Tibial artery (tissue), 4 donors: ENCODE measurements around the gene MRPL14.

Experiments used
- DNase-seq, 2 donors: peaks; one replicate each; pipeline ENCODE4 v3.0.0-alpha.2; 2019
- H3K27ac ChIP-seq, 2 donors: fragments of 200-600 bp; sonication (generic) in 1 of 2; 1 replicate in 1 of 2; 2 replicates in 1 of 2; pipeline ENCODE4 v1.5.1; 2018 to 2019; ENCODE audit warnings: mild to moderate bottlenecking in 1 of 2
- H3K27me3 ChIP-seq, 2 donors: fragments of 200-600 bp; sonication (generic) in 1 of 2; one replicate each; pipeline versions ENCODE4 v1.5.1 to v1.6.0; 2016 to 2019
- H3K36me3 ChIP-seq, 3 donors: fragments of 200-600 bp; sonication (generic) in 2 of 3; one replicate each; pipeline ENCODE4 v1.5.1; 2016 to 2019; ENCODE audit warnings: mild to moderate bottlenecking in 2 of 3
- H3K4me1 ChIP-seq, 4 donors: fragments of 200-600 bp; sonication (generic) in 2 of 4; 1 replicate in 3 of 4; 2 replicates in 1 of 4; pipeline ENCODE4 v1.5.1; 2016 to 2019
- H3K4me3 ChIP-seq, 2 donors: fragments of 200-600 bp; sonication (generic) in 1 of 2; 1 replicate in 1 of 2; 2 replicates in 1 of 2; pipeline ENCODE4 v1.5.1; 2018 to 2019; ENCODE audit warnings: mild to moderate bottlenecking in 2 of 2
- H3K9me3 ChIP-seq, 3 donors: fragments of 200-600 bp; sonication (generic) in 1 of 3; one replicate each; pipeline ENCODE4 v1.5.1; 2016 to 2019
- CTCF ChIP-seq, 2 experiments: fragments of 200-600 bp in 1 of 2; fragments of 450-650 bp in 1 of 2; IDR thresholded peaks; one replicate each; pipeline ENCODE4 v1.5.1; 2017 to 2019; ENCODE audit warnings: antibody characterized with exemption in 2 of 2, mild to moderate bottlenecking in 1 of 2, moderate library complexity in 1 of 2
- intact Hi-C: fragments of 100-400 bp; cut with DNase I; formaldehyde crosslinking; loops from one replicate; pipeline ENCODE4 v1.15.0; 2023; ENCODE audit warnings: low total_unique reads

Gene MRPL14

GRCh38 chr6:44143731-44144130, 16.5 kb upstream of the MRPL14 start:
- intact Hi-C loops: no loop called here
- Histone ChIP-seq H3K4me3 (no peak overlapping the region), H3K4me1 (no peaks in the 10 kb centered on the region), H3K27ac (no peak overlapping the region), H3K36me3 (peaks cover 49 to 96% (median 75%) of the 10 kb centered on the region in 3 donors), H3K9me3 (no peaks in the 10 kb centered on the region), H3K27me3 (no peaks in the 10 kb centered on the region)
- no peak for TF ChIP-seq CTCF (IDR thresholded peaks at IDR 0.05)
- no peak for DNase-seq

GRCh38 chr6:44142835-44143234, 15.6 kb upstream of the MRPL14 start:
- no peaks in the 10 kb centered on the region for H3K4me1 ChIP-seq
- intact Hi-C loops: no loop called here
- peaks cover 40 to 96% (median 75%) of the 10 kb centered on the region in 3 donors for H3K36me3 ChIP-seq
- no peaks in the 10 kb centered on the region for H3K27me3 ChIP-seq
- no peak overlapping the region for H3K4me3 ChIP-seq
- H3K9me3 ChIP-seq: no peaks in the 10 kb centered on the region
- TF ChIP-seq CTCF (IDR thresholded peaks at IDR 0.05): no peak
- DNase-seq: no peak
- no peak overlapping the region for H3K27ac ChIP-seq

GRCh38 chr6:44139351-44139743, 12.1 kb upstream of the MRPL14 start:
- H3K27ac ChIP-seq: no peak overlapping the region
- no peak overlapping the region for H3K4me3 ChIP-seq
- peaks cover 40 to 97% (median 80%) of the 10 kb centered on the region in 3 donors for H3K36me3 ChIP-seq
- DNase-seq: no peak
- H3K27me3 ChIP-seq: no peaks in the 10 kb centered on the region
- intact Hi-C loops: no loop called here
- TF ChIP-seq CTCF (IDR thresholded peaks at IDR 0.05): no peak
- H3K4me1 ChIP-seq: no peaks in the 10 kb centered on the region
- no peaks in the 10 kb centered on the region for H3K9me3 ChIP-seq

- Histone ChIP-seq H3K4me1 (peaks cover 0 to 3% (median 1%) of the 10 kb centered on the region in 4 donors), H3K4me3 (no peak overlapping the region), H3K9me3 (no peaks in the 10 kb centered on the region), H3K27ac (no peak overlapping the region), H3K36me3 (peaks cover 36 to 92% (median 75%) of the 10 kb centered on the region in 3 donors), H3K27me3 (no peaks in the 10 kb centered on the region)
- no peak for TF ChIP-seq CTCF (IDR thresholded peaks at IDR 0.05)
- intact Hi-C loops: no loop called here
- no peak for DNase-seq
These were observed 11.6 kb upstream of the MRPL14 start for GRCh38 chr6:44138717-44139350.

- no peak for TF ChIP-seq CTCF (IDR thresholded peaks at IDR 0.05)
- no peak overlapping the region for H3K4me3 ChIP-seq
- peaks cover 24 to 65% (median 60%) of the 10 kb centered on the region in 3 donors for H3K36me3 ChIP-seq
- no peak for DNase-seq
- intact Hi-C loops: no loop called here
- no peaks in the 10 kb centered on the region for H3K9me3 ChIP-seq
- no peak overlapping the region for H3K27ac ChIP-seq
- H3K27me3 ChIP-seq: no peaks in the 10 kb centered on the region
- peaks cover 0 to 14% (median 9%) of the 10 kb centered on the region in 4 donors for H3K4me1 ChIP-seq
These were observed 8.6 kb upstream of the MRPL14 start for GRCh38 chr6:44135875-44136274.
